GM18870 (cell line): ENCODE results near the gene FAM78A.
"Not testable (repeated sequence)": the region's sequence is repeated elsewhere in the genome, so short reads cannot be mapped to it uniquely, and the experiment has no call there.

ENCODE experiments used
- ATAC-seq: cut with Tn5 transposase; IDR thresholded peaks from one replicate; pipeline ENCODE4 v1.9.1; 2021; ENCODE audit warnings: moderate library complexity; ENCODE audit not compliant: unreplicated experiment

The FAM78A gene

GRCh38 chr9:131216806-131217205 lies 59.5 kb downstream of the FAM78A start:
- no peak for ATAC-seq

- no peak for ATAC-seq
Measured at GRCh38 chr9:131214876-131215275, 61.4 kb downstream of the FAM78A start.

- ATAC-seq: no peak
Measured at GRCh38 chr9:131214286-131214856, 61.9 kb downstream of the FAM78A start.

GRCh38 chr9:131211920-131212319 lies 64.4 kb downstream of the FAM78A start:
- ATAC-seq: not testable (repeated sequence)
